ENCODE measurements around the gene RHOJ.

DNA sequence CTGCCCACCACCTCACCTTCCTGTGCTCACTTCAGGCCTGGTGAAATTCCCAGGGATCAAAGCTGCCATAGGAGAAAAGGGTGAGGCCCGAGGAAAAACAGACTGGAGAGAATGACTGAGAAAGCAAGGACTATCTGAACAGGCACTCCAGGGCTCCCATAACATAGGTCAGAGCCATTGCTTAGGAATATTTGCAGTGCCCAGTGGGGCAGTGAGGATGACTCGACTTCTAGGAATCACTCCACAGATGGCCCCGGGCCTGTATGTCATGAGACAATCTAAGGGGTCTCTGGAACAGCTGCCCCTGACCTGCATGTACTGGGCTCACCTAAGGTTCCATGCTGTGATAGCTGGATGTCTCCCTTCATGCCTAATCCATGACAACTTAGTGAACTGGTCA lies 62.9 kb downstream of the RHOJ start:
- TF ChIP-seq POLR2A (IDR thresholded peaks at IDR 0.05; ENCODE audit: low read depth, low read length) (no peak), POLR2AphosphoS5 (IDR thresholded peaks at IDR 0.05; ENCODE audit: insufficient read depth, low read depth, low read length) (no peak)
- TF ChIP-seq, protein P1, sequence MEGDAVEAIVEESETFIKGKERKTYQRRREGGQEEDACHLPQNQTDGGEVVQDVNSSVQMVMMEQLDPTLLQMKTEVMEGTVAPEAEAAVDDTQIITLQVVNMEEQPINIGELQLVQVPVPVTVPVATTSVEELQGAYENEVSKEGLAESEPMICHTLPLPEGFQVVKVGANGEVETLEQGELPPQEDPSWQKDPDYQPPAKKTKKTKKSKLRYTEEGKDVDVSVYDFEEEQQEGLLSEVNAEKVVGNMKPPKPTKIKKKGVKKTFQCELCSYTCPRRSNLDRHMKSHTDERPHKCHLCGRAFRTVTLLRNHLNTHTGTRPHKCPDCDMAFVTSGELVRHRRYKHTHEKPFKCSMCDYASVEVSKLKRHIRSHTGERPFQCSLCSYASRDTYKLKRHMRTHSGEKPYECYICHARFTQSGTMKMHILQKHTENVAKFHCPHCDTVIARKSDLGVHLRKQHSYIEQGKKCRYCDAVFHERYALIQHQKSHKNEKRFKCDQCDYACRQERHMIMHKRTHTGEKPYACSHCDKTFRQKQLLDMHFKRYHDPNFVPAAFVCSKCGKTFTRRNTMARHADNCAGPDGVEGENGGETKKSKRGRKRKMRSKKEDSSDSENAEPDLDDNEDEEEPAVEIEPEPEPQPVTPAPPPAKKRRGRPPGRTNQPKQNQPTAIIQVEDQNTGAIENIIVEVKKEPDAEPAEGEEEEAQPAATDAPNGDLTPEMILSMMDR (IDR thresholded peaks at IDR 0.05; ENCODE audit: extremely low read depth in 1 of 2, insufficient read depth in 1 of 2, low read depth in 1 of 2, low read length in 2 of 2), result no peak

Data from endothelial cell of umbilical vein (primary cell).